ENCODE data around the gene MAIP1. TPM values are rescaled to one million over a fixed set of nuclear protein-coding genes. Genes with fewer than 3 reads are reported as not detected.

Gene MAIP1
- total RNA-seq, 1 experiment from 2014 or later, result 23.5 TPM

- no TSS peak for BruUV-seq (replicated peaks)
- peaks cover 18% of the 10 kb centered on the region for H3K36me3 ChIP-seq (ENCODE audit: low read depth)
- TF ChIP-seq CTCF (conservative IDR thresholded peaks at IDR 0.05) (no peak), EZH2 (IDR thresholded peaks at IDR 0.05; ENCODE audit: low read depth) (no peak)
- H3K79me2 ChIP-seq (ENCODE audit: low read depth), result peaks cover 51% of the 10 kb centered on the region
- H3K4me1 ChIP-seq (replicated peaks; ENCODE audit: insufficient read depth), result peaks cover 14% of the 10 kb centered on the region
- H3K9me3 ChIP-seq (ENCODE audit: insufficient read depth, low read depth), result no peaks in the 10 kb centered on the region
- H3K9me2 ChIP-seq (ENCODE audit: insufficient read depth), result no peaks in the 10 kb centered on the region
- no peaks in the 10 kb centered on the region for H3K27me3 ChIP-seq (ENCODE audit: insufficient read depth, low read depth)
- H4K20me1 ChIP-seq (ENCODE audit: insufficient read depth), result peaks cover 4% of the 10 kb centered on the region; the same call in 1 of the 2 replicates
- no peak overlapping the region for H3K27ac ChIP-seq
- DNase-seq, result no peak
- H2AFZ ChIP-seq, result no peak overlapping the region
- ChIA-PET CTCF (no interaction called here), POLR2A (ENCODE audit: unreplicated experiment) (no interaction called here)
- H3K4me3 ChIP-seq, result no peak overlapping the region
- H3K4me2 ChIP-seq, result no peak overlapping the region
- intact Hi-C loops (cut with micrococcal nuclease; ENCODE audit: unreplicated experiment), result no loop called here
- peaks cover 18% of the 10 kb centered on the region; the same call in 1 of the 2 replicates for H3F3A ChIP-seq (ENCODE audit: insufficient read depth, low read depth)
Observed at GRCh38 chr2:199950396-199950795, 5.0 kb upstream of the MAIP1 start.

GRCh38 chr2:199951023-199951422, 4.4 kb upstream of the MAIP1 start:
- POLR2A ChIA-PET (ENCODE audit: unreplicated experiment), result no interaction called here
- Histone ChIP-seq H3K36me3 (ENCODE audit: low read depth) (peaks cover 18% of the 10 kb centered on the region), H3K79me2 (ENCODE audit: low read depth) (peaks cover 57% of the 10 kb centered on the region), H3K4me3 (no peak overlapping the region), H3K27me3 (ENCODE audit: insufficient read depth, low read depth) (no peaks in the 10 kb centered on the region), H2AFZ (no peak overlapping the region), H3F3A (ENCODE audit: insufficient read depth, low read depth) (peaks cover 18% of the 10 kb centered on the region; the same call in 1 of the 2 replicates), H3K4me2 (no peak overlapping the region), H4K20me1 (ENCODE audit: insufficient read depth) (peaks cover 4% of the 10 kb centered on the region; the same call in 1 of the 2 replicates), H3K9me2 (ENCODE audit: insufficient read depth) (no peaks in the 10 kb centered on the region), H3K27ac (no peak overlapping the region), H3K9me3 (ENCODE audit: insufficient read depth, low read depth) (no peaks in the 10 kb centered on the region), H3K4me1 (replicated peaks; ENCODE audit: insufficient read depth) (peaks cover 14% of the 10 kb centered on the region)
- DNase-seq, result no peak
- no peak for TF ChIP-seq CTCF (conservative IDR thresholded peaks at IDR 0.05)
- no peak for TF ChIP-seq EZH2 (IDR thresholded peaks at IDR 0.05; ENCODE audit: low read depth)
- no TSS peak for BruUV-seq (replicated peaks)
- CTCF ChIA-PET, result interaction anchor here (1.1 kb wide), 1 partner anchor 51 kb away, joined by 6 read pairs; no protein-coding TSS in a partner anchor
- intact Hi-C loops (cut with micrococcal nuclease; ENCODE audit: unreplicated experiment), result no loop called here

- BruUV-seq (replicated peaks), result TSS peak; percentile 64
- H3K9me3 ChIP-seq (ENCODE audit: insufficient read depth, low read depth), result no peaks in the 10 kb centered on the region
- intact Hi-C loops (cut with micrococcal nuclease; ENCODE audit: unreplicated experiment), result no loop called here
- POLR2A ChIA-PET (ENCODE audit: unreplicated experiment), result no interaction called here
- H3K4me2 ChIP-seq, result peak overlapping the region; percentile 88
- no peaks in the 10 kb centered on the region for H3K9me2 ChIP-seq (ENCODE audit: insufficient read depth)
- H3K4me1 ChIP-seq (replicated peaks; ENCODE audit: insufficient read depth), result peaks cover 28% of the 10 kb centered on the region
- H2AFZ ChIP-seq, result peak overlapping the region; percentile 95
- H3K27me3 ChIP-seq (ENCODE audit: insufficient read depth, low read depth), result no peaks in the 10 kb centered on the region
- H3K4me3 ChIP-seq, result peak overlapping the region; percentile 92
- DNase-seq, result peak in 1 of 2 experiments; percentile 52
- peaks cover 4% of the 10 kb centered on the region; the same call in 1 of the 2 replicates for H4K20me1 ChIP-seq (ENCODE audit: insufficient read depth)
- CTCF ChIA-PET, result no interaction called here
- H3F3A ChIP-seq (ENCODE audit: insufficient read depth, low read depth), result peaks cover 18% of the 10 kb centered on the region; the same call in 1 of the 2 replicates
- peak overlapping the region; percentile 81 for H3K27ac ChIP-seq
- TF ChIP-seq EZH2 (IDR thresholded peaks at IDR 0.05; ENCODE audit: low read depth), result no peak
- TF ChIP-seq CTCF (conservative IDR thresholded peaks at IDR 0.05), result no peak
- H3K79me2 ChIP-seq (ENCODE audit: low read depth), result peaks cover 85% of the 10 kb centered on the region
- peaks cover 16% of the 10 kb centered on the region for H3K36me3 ChIP-seq (ENCODE audit: low read depth)
Observed at GRCh38 chr2:199955007-199955338, 409 bp upstream of the MAIP1 start.

All from PC-9 (cell line).